SH-SY5Y (cell line): ENCODE results near the gene TSPAN32.

Experiments
- GATA2 ChIP-seq: IDR thresholded peaks from 2 replicates; pipeline ENCODE4 v1.6.1; 2011; ENCODE audit warnings: mild to moderate bottlenecking, low read depth, low read length
- GATA3 ChIP-seq: IDR thresholded peaks from 2 replicates; pipeline ENCODE4 v1.6.1; 2011; ENCODE audit warnings: low read depth, mild to moderate bottlenecking, low read length, moderate library complexity

DNA sequence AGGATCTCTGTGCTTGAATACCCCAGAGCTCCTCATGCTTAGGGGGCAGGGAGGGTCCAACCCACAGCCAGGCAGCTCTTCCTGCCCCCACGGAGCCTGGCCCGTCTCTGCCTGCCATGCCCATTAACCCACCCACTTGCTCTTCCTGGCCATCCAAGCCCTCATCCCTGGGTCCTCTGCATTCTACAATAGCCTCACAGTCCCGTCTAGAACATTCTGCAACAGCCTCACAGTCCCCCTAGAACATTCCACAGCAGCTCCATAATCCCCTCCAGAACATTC is 15.1 kb downstream of the TSPAN32 start:
- no peak for TF ChIP-seq GATA2
- TF ChIP-seq GATA3: no peak
